ENCODE data around the gene PRRX1.
A peak's percentile ranks its signal among the peaks of the same experiment; 100 is the strongest.

PRRX1 gene

DNA sequence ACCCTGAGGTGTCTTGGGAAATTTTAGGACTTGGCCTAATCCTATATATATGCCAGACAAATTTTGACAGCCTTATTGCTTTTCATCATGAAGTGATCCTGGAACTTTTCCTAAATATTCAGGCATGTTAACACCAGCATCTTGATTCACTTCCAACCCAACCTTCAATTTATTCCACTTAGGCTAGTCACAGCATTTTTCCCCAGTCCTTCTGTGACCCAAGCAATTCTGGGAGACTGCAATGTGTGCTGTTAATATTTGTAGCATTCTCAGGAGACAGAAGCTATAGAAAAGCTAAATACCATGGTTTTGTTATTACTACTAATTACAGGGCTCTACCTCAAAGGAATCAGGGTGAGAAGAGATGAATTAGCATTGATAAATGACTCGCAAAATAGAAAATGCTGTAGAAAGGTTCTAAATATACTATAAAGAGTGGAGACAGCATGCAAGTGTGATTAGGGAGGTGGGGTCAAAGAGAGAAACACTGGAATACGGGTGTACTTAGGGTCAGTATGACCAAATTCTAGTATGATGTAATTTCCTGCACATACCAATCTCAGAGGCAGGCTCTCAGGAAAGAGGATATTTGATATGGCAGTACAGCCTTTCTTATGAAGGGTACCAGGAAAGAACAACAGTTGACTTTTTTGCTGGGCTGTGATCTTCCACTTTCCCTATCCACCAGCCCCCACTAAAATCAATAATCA, 29.1 kb downstream of the PRRX1 start:
- DNase-seq, result no peak

DNA sequence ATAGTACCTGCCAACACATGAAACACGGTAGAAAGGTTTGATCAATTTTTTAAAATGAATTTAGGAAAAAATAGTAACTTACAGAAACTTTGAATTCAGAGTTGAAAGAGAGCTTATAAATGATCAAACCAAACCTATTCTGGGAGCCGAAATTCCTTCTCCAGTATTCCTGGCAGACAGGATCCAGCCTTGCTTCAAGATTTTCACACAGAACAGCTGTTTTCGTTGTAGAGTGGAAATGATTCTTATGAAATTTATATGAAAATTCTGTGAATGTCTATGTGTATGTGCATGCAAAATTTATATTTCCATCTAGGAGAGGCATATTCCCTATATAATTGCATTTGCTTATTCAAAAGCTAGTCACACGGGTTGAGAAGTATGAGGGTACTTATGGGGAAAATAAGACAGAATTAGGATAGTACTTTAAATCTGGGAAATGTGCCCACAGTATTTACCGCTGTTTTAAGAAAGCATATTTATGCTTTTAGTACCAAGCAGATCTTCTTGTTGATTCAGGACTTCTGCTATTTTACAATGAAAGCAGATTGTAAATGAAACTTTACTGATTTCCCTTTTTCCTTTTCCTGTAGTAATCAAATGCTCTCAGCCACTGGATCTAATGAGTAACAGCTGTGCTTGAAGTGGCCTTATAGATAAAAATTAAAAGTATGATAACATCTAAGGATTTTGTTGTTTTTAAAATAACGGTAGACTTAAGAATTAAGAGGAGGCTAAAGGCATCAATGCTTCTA, 30.4 kb downstream of the PRRX1 start:
- no peak for DNase-seq

GRCh38 chr1:170695955-170696590, 32.1 kb downstream of the PRRX1 start:
- DNase-seq, result no peak

- DNase-seq, result no peak
These were observed 32.8 kb downstream of the PRRX1 start for GRCh38 chr1:170696591-170697290.

DNA sequence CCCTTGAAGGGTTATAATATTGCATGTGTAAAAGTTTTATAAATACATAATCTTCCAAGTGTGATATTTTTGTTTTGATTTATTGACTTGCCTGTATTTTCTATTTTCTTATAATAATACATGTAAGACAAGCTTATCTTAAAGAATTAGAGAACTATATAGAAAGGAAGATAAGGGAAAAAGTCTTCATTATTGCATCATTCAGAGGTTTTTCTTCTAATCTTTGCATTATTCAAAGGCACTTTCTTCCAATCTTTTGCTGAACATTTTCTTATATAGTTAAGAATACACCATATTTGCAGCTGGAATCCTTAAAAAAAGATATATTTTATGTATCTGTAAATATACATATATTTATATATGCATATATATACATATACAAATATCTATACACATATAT, 33.4 kb downstream of the PRRX1 start:
- no peak for DNase-seq

DNA sequence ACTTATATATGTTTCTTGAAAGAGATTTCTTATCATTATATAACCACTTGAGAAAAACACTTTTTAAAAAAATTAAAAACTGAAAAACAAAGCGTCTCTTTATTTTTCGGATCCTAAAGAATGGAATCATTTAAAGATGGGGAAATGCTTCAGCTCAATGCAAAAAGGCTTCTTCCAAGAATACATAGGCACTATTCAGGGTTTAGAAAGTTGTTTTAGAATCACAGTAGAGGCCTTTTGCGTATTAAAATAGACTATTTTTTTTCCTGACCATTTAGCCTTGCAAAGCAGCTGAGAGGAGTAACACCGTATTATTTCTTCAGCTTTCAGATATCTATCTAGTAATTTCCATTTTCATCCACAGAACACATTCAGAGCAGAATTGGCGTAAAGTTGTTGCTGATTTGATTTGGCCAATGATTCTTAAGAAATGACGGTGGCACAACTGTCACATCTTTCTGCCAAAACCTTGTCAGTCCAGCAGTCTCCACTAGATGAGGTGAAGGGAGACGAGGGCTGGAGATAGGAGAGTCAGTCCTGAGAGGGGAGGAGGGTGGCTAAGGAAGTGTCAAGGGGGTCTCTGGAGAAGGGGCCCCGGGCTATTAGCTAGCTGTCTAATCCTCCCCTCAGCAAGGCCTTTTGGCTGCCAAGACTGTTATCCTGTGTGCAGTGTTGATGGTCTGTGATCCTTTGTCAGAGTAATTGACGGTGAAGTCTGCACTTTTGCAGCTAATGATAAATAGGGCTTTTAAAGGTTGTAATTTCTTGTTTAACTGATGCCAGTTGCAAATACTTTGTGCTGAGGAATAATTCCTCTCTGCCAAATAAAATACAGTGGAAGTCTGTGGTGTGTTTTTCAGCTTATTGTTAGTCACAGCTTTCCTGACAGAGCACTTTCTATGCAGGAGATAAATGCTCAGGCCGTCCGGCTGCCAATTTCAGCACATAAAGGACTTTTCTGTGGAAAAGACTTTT, 34.7 kb downstream of the PRRX1 start:
- no peak for DNase-seq

GRCh38 chr1:170699696-170700095, 35.8 kb downstream of the PRRX1 start:
- no peak for DNase-seq

DNA sequence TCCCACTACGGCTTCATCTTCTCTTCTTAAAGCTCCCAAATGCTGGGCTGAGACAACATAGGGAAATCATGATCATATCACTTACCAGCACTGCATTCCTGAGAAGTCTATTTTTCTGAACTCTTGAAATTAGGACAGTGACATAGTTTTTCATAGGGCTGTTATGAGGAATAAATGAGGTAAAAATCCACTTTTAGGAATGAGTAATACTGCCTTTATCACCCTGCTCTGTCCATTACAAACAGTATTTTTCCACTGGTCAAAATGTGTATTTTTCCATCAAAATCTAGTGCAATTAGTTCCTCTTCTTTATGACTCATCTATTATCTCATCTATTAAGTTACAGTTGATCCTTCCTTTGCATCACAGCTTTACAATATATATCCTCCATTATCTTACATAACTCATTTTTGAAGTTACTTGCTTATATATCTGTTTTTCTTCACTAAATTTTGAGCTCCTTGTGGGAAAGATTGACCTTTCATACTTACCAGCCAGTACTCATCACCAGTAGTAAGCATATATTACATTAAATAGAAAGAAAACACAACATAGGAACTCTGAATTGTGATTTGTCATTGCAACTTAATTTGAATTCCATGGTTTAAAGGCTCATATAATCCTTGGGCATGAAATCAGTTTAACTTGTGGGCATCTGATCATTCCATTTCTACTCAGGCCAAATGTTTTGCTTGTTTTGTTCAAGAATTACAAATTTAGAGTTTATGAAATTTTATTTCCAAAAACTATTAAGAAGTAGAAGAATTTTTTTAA, 37.1 kb downstream of the PRRX1 start:
- no peak for DNase-seq

DNA sequence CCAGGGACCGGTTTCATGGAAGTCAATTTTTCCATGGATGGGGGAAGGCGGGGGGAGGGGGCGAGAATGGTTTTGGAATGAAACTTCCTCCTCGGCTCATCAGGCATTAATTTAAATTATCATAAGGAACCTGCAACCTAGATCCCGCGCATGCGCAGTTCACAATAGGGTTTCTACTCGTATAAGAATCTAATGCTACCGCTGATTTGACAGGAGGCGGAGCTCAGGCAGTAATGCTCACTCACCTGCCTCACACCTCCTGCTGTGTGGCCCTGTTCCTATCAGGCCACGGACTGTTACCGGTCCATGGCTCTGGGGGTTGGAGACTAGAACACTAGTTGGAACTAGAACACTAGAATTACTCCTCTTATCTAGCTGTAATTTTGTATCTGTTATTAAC, 38.0 kb downstream of the PRRX1 start:
- DNase-seq, result no peak

GRCh38 chr1:170703591-170703990, 39.7 kb downstream of the PRRX1 start:
- no peak for DNase-seq

DNA sequence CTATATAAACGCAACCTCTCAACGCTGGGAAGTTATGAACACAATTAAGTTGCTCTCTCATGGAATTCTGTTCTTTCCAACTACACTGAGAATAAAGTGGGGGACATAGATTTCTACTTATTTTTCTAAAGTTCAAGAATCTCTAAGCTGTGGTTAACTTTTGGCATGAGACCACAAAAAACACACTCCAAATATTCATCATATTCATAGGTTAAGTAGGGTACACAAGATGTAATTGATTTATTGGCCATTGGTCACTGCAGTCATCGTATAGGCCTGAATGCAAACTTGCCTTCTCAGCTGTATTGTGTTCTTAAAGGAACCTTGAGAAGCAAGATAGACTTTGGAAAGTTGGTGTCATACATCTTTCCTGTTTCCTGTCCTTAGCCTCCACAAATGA, 40.3 kb downstream of the PRRX1 start:
- DNase-seq, result no peak

DNA sequence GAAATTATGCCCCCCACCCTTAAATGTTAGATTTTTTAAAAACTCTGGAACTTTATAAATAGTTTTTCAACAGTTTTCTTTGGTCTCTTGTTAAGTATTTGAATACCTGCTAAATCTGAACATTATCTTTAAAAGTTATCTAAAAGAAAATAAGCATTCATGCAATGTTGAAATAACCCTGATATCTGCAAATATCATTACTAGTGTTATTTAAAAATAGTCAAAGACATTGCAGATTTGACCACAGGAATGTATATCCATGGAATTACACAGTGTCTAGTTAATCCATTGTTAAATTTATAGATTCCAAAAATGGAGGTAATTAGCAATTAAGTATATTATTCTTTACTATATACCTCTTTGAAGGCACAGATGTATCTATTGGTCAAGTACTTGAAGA, 42.0 kb downstream of the PRRX1 start:
- no peak for DNase-seq

- no peak for DNase-seq
These were observed 43.2 kb downstream of the PRRX1 start for GRCh38 chr1:170707117-170707516.

DNA sequence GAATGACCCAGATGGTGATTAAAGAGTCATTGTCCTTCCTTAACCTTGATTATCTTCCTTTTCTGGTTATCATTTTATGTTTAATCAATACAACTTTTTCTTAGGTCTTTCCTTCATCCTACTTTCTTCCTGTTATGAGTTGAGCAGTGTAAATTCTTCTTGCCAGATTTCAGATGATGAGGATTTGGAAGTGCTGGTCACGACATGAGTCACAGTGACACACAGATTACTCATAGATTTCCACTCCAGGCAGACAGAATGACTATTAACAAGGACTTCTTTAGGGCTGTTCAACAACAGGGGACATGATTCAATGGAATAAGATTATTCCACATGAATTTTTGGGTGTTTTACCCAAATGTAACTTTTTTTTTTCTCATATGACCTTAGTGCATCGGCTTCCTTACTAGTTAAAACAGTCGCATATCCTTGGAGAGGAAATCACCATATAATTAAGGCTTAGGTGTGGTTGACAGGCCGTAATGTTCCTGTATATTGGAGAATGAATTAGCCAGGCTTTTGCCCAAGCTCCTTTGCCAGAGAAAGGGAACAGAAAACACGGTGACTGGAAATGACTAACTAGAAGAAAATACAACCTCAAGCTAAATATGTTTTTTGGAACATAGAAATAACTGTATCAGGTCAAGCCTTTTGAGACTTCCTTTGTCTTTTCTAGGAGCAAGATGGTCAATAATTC, 44.2 kb downstream of the PRRX1 start:
- DNase-seq, result peak; percentile 13

- no peak for DNase-seq
These were observed 47.8 kb downstream of the PRRX1 start for GRCh38 chr1:170711682-170712081.

DNA sequence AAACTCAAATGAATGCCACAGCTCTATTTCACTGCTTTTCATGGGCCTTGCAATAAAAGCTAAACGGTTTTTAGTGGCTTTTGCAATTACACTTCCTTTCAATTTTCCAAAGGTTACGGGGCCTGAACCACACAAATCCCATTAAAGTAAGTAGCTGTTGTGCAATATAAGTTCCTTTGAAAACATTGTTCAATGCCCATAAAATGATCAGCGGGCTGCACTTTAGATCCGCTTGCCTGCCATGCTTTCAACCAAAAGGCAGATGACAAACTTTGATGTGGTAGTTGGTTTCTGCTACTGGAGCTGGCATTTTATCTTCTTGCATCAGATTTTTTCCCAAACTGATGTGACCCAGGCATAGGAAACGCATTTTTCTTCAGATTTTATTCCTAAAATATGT, 50.2 kb downstream of the PRRX1 start:
- DNase-seq, result no peak

DNA sequence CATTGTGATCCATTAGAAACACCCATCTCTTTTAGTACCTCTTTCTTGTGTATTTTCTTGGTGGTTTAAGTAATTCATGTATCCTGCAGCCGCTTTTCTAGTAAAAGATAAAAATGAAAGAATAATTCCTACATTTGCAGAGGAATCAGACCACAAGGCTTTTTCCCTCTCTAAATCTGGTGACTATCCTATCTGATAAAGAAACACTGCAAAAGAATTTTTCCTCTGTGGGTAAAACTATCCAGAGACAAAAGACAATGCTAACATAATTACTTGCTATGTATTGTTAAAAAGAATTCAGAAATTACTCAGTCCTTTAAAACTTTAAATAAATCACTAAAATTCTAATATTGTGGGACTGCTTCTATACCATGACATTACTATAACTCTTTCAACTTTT, 51.0 kb downstream of the PRRX1 start:
- DNase-seq, result no peak

GRCh38 chr1:170716835-170717429, 53.0 kb downstream of the PRRX1 start:
- DNase-seq, result no peak

DNA sequence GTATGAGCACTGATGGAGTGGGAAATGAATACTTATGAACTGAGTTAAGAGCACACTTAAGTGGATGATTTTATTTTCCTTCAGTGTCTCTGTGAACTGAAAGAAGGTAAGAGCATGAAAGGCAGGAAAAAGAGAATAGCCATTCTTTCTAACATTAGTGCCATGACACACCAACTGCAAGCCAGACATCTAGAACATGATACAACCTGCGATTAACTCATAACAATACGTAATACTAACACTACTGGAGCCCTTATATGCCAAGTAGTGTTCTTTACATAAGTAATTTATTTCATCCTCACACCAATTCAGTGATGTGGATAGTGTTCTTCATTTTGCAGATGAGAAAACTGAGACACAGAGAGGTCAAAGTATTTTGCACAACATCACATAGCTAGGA, 56.7 kb downstream of the PRRX1 start:
- DNase-seq, result no peak

DNA sequence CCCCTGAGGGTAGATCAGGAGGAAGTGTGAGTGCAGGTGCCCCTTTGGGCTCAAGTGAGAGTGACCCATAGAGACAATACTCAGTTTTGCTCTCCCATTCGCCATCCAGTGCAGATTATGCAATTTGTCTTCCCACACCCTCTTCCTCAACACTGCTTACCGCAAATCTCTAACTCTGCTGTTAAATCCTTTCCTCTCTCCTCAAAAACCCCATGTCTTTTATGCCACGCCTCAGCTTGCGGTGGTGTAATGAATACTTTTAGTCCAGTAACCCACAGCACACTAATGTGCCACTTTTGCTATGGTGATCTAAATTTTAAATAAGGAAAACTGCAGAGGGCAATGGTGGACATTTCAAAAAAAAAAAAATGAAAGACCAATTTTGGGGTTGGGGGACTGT, 57.7 kb downstream of the PRRX1 start:
- no peak for DNase-seq
